ENCODE data around the gene SMIM41.

- TF ChIP-seq CTCF (IDR thresholded peaks at IDR 0.05) (no peak), POLR2A (IDR thresholded peaks at IDR 0.05) (no peak)
Measured at GRCh38 chr12:52125476-52125900, 46.0 kb downstream of the SMIM41 start.
